ENCODE measurements around the gene DHRS2.

DNA sequence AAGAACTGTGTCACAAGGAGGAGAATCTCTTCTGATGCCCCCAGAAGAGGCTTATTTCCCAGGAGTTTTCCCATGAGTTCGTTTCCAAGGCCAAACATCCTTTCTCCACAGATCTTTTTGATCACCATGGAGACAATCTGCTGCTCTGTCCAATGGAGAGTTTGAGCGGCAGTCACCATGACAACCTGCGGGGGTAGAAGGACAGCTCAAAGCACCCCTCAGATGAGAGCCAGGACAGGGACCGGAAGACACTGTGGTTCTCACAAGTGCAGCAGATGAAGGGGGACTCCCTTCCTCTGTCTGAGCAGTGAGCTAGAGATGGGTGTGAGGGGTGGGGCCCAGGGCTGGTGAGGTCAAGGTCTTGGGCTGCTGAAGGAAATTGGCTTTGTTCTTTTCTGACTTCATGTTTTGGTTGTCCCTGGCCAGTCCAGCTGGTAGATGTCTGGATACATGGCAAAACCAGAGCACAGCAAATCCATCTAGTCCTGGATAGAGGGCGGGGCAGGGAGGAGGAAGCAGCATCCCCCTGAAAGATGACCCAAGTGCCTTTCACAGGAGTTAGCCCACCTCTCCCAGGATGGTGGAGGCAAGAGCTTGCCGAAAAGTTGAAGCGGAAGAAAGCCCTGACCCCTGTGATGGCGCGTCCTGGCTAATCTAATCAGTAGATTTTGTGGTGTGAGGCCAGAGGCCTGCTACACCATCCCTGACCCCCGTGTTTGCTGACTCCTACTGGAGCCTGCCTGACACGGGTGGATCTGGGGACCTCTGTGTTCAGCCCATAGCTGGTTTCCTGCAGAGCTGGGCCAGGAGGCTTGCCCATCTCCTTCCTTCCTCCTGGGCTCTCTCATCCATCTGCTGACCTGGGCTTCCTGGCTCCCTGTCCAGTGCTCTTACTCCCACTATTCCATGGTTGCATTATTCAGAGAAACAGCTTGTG is 24.4 kb downstream of the DHRS2 start:
- TF ChIP-seq, protein P1, sequence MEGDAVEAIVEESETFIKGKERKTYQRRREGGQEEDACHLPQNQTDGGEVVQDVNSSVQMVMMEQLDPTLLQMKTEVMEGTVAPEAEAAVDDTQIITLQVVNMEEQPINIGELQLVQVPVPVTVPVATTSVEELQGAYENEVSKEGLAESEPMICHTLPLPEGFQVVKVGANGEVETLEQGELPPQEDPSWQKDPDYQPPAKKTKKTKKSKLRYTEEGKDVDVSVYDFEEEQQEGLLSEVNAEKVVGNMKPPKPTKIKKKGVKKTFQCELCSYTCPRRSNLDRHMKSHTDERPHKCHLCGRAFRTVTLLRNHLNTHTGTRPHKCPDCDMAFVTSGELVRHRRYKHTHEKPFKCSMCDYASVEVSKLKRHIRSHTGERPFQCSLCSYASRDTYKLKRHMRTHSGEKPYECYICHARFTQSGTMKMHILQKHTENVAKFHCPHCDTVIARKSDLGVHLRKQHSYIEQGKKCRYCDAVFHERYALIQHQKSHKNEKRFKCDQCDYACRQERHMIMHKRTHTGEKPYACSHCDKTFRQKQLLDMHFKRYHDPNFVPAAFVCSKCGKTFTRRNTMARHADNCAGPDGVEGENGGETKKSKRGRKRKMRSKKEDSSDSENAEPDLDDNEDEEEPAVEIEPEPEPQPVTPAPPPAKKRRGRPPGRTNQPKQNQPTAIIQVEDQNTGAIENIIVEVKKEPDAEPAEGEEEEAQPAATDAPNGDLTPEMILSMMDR (IDR thresholded peaks at IDR 0.05; ENCODE audit: low read length) = no peak
- TF ChIP-seq EZH2 (IDR thresholded peaks at IDR 0.05; ENCODE audit: borderline replicate concordance, low read length) = no peak
